ENCODE measurements around the gene CHRNE. TPM values are rescaled to one million over a fixed set of nuclear protein-coding genes. Genes with fewer than 3 reads are reported as not detected.
"Not testable (repeated sequence)": the region's sequence is repeated elsewhere in the genome, so short reads cannot be mapped to it uniquely, and the experiment has no call there.

Gene CHRNE
- total RNA-seq, 1 donor from 2014 or later = 0.88 TPM

DNA sequence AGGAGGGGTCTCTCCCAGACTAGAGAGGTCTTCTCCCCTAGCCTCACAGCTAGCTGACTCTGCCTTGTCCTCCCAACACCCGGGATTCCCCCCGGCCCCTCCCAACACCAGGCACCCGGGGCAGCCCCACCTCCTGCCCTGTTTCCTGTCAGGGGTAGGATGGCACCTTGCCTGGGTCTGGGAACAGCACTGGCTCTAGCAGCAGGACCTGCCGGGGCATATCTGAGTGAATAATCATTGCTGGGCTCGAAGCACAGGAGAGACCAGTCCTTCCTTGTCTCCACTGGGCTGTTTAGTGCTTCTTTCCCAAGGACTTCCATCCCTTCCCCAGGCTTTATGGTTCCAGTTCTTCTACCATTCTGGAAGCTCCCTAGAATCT is 44.0 kb downstream of the CHRNE start:
- intact Hi-C loops (cut with micrococcal nuclease) = no loop called here

DNA sequence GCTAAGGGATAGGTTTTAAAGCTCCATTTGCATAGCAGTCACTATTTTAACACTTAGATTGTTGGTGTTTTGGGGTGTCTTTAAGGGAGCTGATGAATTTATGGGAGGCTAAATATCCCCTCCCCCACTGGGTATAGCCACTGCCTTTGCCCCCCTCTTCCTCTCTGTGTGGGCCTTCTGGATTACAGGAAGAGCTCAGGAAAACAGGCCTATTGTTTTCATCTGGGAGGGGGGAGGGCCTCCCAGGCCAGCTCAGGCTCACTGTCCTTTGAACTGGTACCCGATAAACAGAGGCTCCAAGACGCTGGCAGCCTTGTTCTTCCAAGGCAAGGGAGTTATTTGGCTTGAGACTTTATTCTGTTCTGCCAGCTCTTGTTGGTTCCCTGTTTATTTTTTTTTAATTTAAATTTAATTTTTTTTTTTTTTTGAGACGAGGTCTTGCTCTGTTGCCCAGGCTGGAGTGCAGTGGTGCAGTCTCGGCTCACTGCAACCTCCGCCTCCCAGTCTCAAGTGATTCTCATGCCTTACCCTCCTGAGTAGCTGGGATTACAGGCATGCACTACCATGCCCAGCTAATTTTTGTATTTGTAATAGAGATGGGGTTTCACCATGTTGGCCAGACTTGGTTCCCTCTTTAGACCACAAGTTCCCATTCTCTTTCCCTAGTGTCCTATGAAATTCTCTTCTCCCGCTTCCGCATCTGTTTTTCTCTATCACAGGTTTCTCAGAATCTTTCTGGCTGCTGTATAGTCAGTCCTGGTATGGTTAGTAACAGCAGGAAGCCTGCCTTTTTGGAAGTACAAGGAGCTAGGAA is 44.6 kb downstream of the CHRNE start:
- intact Hi-C loops (cut with micrococcal nuclease) = no loop called here

DNA sequence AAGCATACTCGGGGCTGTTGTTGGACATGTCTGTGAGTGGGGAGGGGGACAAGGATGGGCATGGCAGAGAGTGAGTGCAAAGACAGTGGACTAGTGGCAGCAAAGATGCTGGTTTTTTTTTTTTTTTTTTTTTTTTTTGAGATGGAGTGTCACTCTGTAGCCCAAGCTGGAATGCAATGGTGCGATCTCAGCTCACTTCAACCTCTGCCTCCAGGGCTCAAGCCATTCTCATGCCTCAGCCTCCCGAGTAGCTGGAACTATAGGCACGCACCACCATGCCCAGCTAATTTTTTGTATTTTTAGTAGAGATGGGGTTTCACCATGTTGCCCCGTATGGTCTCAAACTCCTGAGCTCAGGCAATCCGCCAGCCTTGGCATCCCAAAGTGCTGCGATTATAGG is 45.6 kb downstream of the CHRNE start:
- intact Hi-C loops (cut with micrococcal nuclease) = not testable (repeated sequence)

DNA sequence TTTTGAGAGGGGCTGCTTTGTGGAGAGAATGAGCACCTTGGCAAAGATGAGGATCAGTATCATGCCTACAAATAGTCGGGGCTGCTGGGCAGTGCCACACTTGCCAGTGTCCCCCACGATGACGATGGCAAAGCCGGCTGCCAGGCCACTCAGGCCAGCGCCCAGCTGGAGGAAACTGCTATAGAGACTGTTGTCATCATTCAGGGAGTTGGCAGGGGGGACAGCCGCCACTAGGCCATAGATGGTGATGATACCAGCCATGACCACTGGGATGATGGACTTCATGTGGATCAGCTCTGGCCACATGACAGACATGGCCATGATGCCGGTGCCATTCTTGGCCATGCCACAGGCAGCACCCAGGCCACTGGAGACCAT is 46.0 kb downstream of the CHRNE start:
- intact Hi-C loops (cut with micrococcal nuclease) = no loop called here

DNA sequence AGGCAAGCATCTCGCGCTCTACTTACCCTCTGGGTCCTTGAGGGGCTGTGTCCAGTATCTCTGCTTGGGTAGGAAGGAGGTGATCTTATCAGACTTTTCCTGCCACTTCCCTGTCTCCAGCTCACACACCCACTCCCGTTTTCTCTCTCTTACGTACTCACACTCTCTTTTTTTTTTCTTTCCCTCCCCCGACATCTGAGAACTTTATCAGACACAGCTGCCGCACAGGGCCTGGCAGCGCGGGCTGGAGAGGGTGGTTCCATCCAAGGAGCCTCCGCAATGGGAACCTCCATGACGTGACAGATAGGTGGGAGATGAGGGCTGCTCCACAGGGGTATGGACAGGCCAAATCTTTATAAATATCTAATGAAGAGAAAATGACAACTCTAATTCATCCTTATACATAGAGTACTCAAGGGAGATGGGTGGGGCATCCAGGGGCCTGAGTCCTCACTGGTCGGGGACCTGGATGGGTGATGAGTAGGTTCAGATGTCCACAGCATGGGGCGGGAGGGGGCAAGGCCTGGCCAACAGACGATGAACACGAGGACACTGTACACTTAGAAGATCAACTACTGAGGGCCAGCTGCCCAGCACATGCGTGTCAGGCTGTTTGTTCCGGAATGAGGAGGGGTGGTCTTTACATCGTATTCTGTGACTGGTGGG is 46.5 kb downstream of the CHRNE start:
- intact Hi-C loops (cut with micrococcal nuclease) = no loop called here

DNA sequence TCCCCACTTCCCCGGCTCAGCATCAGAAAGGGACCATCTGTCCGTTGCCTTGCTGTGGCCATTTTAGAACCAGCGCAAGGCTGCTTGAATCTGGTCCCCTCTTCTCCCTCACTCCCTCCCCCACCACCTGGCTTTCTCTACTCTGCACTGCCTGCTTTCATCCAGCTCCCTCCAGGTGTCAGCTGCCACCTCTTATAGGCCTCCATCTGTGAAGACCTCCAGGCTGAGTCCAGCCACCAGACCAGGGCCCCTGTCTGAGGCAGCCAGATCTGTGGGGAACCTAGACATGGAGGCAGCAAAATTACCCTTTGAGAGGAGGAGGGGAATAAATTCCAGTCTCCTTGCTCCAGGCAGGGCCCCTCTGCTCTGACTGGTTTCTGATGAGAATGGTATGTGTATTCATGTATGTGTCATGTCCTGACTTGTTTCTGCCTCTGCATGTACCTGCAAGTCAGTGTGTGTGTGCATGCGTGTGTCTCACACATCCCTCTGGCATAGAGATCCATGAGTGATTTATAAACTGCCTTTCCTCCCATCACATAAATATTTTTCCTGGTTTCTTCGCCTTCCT is 48.7 kb downstream of the CHRNE start:
- intact Hi-C loops (cut with micrococcal nuclease) = no loop called here

DNA sequence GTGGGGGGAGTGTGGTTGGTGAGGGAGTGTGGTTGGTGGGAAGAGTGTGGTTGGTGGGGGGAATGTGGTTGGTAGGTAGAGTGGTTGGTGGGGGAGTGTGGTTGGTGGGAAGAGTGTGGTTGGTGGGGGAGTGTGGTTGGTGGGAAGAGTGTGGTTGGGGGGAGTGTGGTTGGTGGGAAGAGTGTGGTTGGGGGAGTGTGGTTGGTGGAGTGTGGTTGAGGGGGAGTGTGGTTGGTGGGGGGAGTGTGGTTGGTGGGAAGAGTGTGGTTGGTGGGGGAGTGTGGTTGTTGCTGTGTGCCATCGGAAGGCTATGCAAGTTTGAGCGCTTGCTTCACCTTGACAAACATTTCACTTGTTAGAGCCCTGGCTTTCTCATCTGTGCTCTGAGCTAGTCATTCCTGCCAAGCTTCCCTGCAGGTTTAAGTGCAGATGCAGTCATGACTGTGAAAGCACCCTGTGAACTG is 49.7 kb downstream of the CHRNE start:
- intact Hi-C loops (cut with micrococcal nuclease) = no loop called here

DNA sequence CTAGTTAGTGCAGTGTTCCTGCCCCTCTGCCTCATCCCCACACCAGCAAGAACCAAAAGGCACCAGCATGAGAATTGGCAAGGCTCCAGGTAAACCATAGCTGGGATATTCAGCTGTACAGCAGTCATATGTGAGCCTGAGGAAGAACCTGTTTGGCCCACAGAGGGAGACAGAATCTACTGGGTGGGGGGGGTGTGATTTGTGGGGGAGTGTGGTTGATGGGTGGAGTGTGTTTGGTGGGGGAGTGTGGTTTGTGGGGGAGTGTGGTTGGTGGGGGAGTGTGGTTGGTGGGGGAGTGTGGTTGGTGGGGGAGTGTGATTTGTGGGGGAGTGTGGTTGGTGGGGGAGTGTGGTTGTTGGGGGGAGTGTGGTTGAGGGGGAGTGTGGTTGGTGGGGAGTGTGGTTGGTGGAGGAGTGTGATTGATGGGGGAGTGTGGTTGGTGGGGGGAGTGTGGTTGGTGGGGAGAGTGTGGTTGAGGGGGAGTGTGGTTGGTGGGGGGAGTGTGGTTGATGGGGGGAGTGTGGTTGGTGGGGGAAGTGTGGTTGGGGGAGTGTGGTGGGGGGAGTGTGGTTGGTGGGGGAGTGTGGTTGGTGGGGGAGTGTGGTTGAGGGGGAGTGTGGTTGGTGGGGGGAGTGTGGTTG is 50.2 kb downstream of the CHRNE start:
- intact Hi-C loops (cut with micrococcal nuclease) = no loop called here

DNA sequence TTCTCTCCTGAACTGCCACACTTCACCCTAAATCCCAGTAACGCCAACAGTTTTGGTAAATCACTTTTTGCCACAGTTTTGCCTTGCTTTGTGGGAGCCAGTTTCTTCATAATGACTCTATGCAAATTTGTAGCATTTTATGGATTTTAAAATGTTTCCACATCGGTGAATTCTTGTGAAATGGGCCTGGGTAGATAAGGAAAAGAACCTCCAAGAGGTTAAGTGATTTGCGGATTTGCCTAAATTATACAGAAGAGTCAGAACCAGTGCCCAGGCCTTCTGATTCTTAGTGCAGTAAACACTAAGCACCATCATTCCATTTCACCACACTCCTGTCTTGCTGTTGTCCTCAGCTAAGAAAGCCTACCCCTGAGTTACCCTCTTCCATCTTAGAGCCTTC is 51.8 kb downstream of the CHRNE start:
- intact Hi-C loops (cut with micrococcal nuclease) = no loop called here

DNA sequence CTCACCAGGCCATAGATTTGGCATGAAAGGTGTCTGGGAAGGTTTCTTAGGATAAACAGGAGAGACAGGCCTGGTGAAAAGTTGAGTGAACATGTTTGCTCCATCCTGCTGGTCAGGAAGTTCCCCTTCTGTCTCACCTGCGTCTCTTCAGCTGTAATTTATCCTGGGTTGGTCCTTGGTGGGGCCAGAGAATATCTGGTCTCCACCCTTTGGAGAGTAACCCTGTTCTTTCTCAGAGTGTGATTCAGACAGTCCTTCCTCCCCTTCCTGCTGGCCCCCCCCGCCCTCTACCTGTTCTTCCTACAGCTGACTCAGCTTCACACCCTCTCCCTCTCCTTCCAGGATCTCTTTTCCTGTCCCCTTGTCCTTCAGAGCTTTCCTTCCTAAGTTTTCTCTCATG is 52.7 kb downstream of the CHRNE start:
- intact Hi-C loops (cut with micrococcal nuclease) = no loop called here

DNA sequence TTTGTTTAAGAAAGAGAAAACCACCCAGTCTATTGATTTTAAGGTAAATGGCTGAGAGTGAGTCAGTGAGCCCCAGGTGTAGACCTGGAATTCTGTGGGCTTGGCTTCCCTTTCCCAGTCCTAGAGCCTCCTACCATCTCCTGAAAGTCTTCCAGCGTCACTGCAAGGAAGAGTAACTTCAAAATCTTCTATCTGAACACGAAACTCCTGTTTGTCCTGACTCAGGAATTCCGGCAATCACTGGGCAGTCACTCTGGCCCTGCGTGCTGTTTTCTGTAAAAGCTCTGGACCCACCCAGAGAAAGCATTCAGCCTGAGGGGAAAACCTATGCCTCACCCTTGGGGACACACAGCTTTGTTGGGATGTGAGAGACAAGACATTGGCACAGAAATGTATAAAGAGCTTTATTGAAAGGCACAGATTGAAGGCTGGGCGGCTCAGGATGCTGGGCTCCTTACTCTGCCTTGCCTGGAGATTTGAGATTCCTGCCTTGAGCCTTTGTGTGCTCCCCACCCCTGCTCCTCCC is 53.8 kb downstream of the CHRNE start:
- intact Hi-C loops (cut with micrococcal nuclease) = no loop called here

Other genes with a start within 250 kb of the CHRNE start
- gene PELP1, start 199.0 kb downstream of the CHRNE start, total RNA-seq = 89.6 and 92.0 TPM in 2 replicates
- gene ARRB2, start 192.5 kb downstream of the CHRNE start, total RNA-seq = 335 and 345 TPM in 2 replicates
- gene MED11, start 171.7 kb downstream of the CHRNE start, total RNA-seq = 20.3 and 22.6 TPM in 2 replicates
- gene ZMYND15, start 163.3 kb downstream of the CHRNE start, total RNA-seq = 0.10 and 0.12 TPM in 2 replicates
- 3.3 and 4.4 TPM in 2 replicates for gene CXCL16, start 163.2 kb downstream of the CHRNE start, total RNA-seq
- 0.22 and 0.83 TPM in 2 replicates for gene TM4SF5, start 131.2 kb downstream of the CHRNE start, total RNA-seq
- 0.51 TPM in 1 of 2 replicates, not detected in the other for gene VMO1, start 116.7 kb downstream of the CHRNE start, total RNA-seq
- not detected in 2 replicates for gene GLTPD2, start 114.1 kb downstream of the CHRNE start, total RNA-seq
- 160 and 163 TPM in 2 replicates for gene PSMB6, start 106.9 kb downstream of the CHRNE start, total RNA-seq
- 34.8 and 37.2 TPM in 2 replicates for gene PLD2, start 95.9 kb downstream of the CHRNE start, total RNA-seq
- gene MINK1, start 69.8 kb downstream of the CHRNE start, total RNA-seq = 115 and 120 TPM in 2 replicates
- 0.95 and 1.3 TPM in 2 replicates for gene C17orf107, start 3.6 kb downstream of the CHRNE start, total RNA-seq
- gene GP1BA, start 29.2 kb upstream of the CHRNE start, total RNA-seq = not detected in 2 replicates
- 95.7 and 96.0 TPM in 2 replicates for gene SLC25A11, start 36.9 kb upstream of the CHRNE start, total RNA-seq
- gene RNF167, start 37.2 kb upstream of the CHRNE start, total RNA-seq = 267 and 323 TPM in 2 replicates
- gene PFN1, start 45.4 kb upstream of the CHRNE start, total RNA-seq = 2,251 and 2,270 TPM in 2 replicates
- 37.9 and 38.1 TPM in 2 replicates for gene ENO3, start 48.0 kb upstream of the CHRNE start, total RNA-seq
- gene SPAG7, start 64.7 kb upstream of the CHRNE start, total RNA-seq = 60.0 and 63.9 TPM in 2 replicates
- 88.9 and 95.0 TPM in 2 replicates for gene CAMTA2, start 84.6 kb upstream of the CHRNE start, total RNA-seq
- gene INCA1, start 94.4 kb upstream of the CHRNE start, total RNA-seq = 0.22 and 0.76 TPM in 2 replicates
- gene KIF1C, start 94.9 kb upstream of the CHRNE start, total RNA-seq = 52.9 and 56.7 TPM in 2 replicates
- 0.29 and 0.51 TPM in 2 replicates for gene SLC52A1, start 132.3 kb upstream of the CHRNE start, total RNA-seq
- 4.3 and 4.5 TPM in 2 replicates for gene ZFP3, start 175.4 kb upstream of the CHRNE start, total RNA-seq
- 11.3 and 12.6 TPM in 2 replicates for gene ZNF232, start 208.8 kb upstream of the CHRNE start, total RNA-seq
- gene USP6, start 212.9 kb upstream of the CHRNE start, total RNA-seq = 0.02 and 0.05 TPM in 2 replicates

Data from T-helper 1 cell treated with Interleukin-12 subunit alpha and Interleukin-12 subunit beta and Interleukin-4 antibody, amounts not matched to agents 30 ng/mL and 1 ng/mL, for 36 hours (primary cell).